GM12865 (cell line): ENCODE measurements around the gene PABPC1L.

Source experiments
- DNase-seq: peaks from one replicate; pipeline ENCODE4 v3.0.0; 2010; ENCODE audit warnings: low read depth
- H3K4me3 ChIP-seq: 2 replicates; pipeline ENCODE4 v1.5.1; 2011; ENCODE audit warnings: mild to moderate bottlenecking, low read depth, low read length, control low read depth
- TF ChIP-seq, protein P1 (sequence below): IDR thresholded peaks from 2 replicates; pipeline ENCODE4 v1.5.1; 2011; ENCODE audit warnings: low read length, control low read depth, low read depth, inconsistent platforms; ENCODE audit not compliant: insufficient read depth; ENCODE audit errors: missing control alignments

The PABPC1L gene

DNA sequence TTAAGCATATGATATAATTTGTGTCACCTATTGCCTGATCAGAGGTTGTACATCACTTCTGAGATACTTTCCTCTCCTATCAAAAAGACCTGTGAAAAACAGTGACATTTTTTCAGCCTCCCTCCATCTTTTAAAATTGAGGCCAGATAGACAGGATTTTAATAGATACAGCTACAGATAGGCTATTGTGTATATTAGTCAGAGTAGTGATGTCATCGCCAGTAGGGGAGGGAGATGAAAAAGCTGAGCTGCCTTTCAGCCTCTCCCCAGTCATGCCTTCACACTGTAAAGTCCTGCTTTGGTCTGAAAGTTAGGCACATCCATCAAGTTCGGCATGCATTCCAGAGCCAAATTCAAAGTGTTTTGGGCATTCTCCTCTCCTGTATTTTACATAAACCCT, 7.9 kb upstream of the PABPC1L start:
- DNase-seq, result no peak
- TF ChIP-seq, protein P1, sequence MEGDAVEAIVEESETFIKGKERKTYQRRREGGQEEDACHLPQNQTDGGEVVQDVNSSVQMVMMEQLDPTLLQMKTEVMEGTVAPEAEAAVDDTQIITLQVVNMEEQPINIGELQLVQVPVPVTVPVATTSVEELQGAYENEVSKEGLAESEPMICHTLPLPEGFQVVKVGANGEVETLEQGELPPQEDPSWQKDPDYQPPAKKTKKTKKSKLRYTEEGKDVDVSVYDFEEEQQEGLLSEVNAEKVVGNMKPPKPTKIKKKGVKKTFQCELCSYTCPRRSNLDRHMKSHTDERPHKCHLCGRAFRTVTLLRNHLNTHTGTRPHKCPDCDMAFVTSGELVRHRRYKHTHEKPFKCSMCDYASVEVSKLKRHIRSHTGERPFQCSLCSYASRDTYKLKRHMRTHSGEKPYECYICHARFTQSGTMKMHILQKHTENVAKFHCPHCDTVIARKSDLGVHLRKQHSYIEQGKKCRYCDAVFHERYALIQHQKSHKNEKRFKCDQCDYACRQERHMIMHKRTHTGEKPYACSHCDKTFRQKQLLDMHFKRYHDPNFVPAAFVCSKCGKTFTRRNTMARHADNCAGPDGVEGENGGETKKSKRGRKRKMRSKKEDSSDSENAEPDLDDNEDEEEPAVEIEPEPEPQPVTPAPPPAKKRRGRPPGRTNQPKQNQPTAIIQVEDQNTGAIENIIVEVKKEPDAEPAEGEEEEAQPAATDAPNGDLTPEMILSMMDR, result no peak
- no peak overlapping the region for H3K4me3 ChIP-seq

DNA sequence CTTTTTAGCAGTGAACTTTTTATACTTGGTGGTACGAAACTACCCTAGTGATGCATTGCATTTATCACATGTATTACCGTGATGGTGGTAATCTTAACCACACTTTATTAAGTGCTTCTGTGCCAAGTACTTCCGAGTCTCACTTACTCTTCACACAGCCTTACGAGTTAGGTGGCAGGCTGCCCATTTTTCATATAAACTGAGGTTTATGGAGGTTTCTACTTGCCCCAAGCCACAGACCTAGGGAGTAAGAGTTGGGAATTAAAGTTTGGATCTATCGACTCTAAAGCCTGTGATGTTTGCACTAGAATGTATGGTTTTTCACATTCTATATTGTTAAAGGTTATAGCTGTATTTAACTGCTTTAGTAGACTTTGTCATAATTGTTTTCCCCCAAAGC, 5.5 kb upstream of the PABPC1L start:
- no peak for DNase-seq
- TF ChIP-seq, protein P1, result no peak
- H3K4me3 ChIP-seq, result no peak overlapping the region

DNA sequence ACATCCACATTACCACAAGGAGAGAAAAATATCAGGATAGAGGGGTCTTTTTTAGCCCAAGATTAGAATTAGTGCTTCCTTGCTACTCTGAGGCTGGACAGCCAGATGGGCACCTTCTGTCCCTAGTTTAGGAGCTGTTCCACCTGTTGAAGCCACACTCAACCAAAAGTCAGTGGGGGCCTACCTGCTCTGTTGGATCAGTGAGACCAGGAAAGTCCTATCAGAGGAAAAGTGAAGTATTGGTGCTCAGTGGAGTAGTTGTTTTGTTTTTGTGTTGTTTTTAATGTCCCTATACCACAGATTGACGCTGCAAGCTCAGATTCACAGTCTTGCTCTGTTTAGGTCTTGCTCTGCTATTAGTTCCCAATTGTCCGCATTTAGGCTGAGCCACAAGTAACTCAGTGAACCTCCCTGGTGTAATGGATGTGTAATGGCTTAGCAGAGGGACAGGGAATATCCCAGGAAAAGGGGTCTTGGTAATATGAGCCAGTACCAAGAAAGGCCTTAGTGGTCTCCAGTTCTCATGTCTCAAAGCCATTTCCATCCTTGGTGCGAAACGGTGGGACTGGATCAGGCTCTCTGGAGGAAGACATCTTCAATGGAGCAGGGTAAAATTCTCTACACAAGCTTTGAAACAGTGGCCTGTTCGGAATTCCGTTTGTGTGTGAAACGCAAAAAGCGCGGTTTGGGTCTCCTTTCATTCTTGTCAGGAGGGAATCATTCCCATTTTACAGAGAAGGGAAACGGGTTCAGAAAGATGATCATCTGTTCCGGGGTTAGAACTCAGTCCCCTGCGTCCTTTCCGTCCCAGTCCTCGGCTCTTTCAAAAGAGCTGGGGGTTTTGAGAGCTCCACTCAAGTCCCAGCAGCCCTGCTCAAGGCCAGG, 631 bp upstream of the PABPC1L start:
- TF ChIP-seq, protein P1, result no peak
- no peak for DNase-seq
- H3K4me3 ChIP-seq, result peak overlapping the region; percentile 94

DNA sequence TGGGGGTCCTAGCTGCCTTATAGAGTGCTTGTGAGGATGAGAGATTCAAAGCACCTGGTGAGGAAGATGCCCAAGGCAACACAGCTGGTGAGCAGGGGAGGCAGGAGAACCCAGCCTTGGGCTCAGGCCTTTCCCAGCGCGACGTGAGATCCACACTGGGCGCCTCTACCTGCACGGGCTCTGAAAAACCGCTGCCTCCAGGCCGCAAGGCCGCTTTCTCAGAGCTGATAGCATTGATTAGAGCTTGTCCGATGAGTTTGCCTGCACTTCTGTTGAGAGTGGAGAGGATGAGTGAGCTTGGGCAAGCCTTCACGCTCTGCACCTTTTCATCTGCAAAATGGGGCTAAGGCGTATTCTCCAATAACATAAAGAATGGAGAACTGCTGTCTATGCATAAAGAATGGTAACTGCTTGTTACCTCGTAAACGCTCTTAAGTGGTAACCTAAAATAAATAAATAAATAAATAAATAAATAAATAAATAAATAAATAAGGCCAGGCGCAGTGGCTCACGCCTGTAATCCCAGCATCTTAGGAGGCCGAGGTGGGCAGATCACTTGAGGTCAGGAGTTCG, 916 bp downstream of the PABPC1L start:
- TF ChIP-seq, protein P1, result no peak

DNA sequence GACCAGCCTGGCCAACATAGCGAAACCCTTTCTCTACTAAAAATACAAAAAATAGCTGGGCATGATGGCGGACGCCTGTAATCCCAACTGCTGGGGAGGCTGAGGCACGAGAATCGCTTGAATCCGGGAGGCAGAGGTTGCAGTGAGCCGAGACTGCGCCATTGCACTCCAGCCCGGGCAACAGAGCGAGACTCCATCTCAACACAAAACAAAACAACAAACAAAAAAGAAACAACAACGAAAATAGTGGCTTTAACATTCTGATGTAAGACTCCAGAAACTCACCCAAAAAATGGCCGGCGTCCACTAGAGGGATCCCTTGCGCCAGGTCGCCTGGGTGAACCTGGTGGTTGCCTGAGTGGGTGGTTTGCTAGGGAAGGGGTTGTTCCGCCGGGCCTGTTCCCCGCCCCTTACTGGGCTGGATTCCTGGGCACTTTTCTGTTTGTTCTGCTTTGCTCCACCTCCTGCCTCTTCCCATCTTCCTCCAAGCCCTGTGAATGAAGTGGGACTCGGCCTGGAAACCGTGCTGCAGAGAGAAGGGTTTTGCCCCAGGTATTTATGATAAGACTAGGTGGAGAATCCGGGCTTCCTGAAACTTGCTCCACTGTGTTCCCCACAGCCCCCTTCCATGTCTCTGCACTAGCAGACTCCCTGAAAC, 1.5 kb downstream of the PABPC1L start:
- no peak overlapping the region for H3K4me3 ChIP-seq
- peak; percentile 72 for DNase-seq
- TF ChIP-seq, protein P1, result peak; percentile 58

More for the DNA sequence above, 916 bp downstream of the PABPC1L start:
- H3K4me3 ChIP-seq, result peak overlapping the region; percentile 94
- no peak for DNase-seq

DNA sequence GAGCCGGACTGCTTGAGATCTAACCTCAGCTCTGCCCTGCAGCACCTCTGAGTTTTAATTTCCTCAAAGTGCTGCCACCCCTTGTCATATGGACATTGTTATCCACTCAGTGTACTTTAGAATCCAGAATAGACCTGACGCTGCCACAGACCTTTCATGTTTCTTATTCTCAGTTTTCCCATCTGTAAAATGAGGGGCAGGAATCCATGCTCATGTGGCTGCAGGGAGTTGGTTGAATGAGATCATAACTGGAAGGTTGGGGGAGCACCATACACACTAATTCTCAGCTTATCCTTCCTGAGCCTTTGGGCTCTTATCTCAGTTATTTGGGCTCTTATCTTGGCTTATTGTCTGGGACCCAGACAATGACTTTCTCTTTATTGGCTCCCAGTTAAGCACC, 2.3 kb downstream of the PABPC1L start:
- TF ChIP-seq, protein P1, result no peak
- DNase-seq, result no peak
- H3K4me3 ChIP-seq, result no peak overlapping the region
